ENCODE results near the gene CLPSL1.

GRCh38 chr6:35823601-35824000 is 42.8 kb downstream of the CLPSL1 start:
- TF ChIP-seq REST (IDR thresholded peaks at IDR 0.05; ENCODE audit: unreplicated experiment) = no peak
- TF ChIP-seq CTCF (conservative IDR thresholded peaks at IDR 0.05; ENCODE audit: low read depth in 2 of 2) = no peak
- no peak for TF ChIP-seq EZH2 (IDR thresholded peaks at IDR 0.05; ENCODE audit: low read depth, unreplicated experiment)
- no peak for TF ChIP-seq POLR2AphosphoS5 (IDR thresholded peaks at IDR 0.05; ENCODE audit: low read depth)
- no peak for TF ChIP-seq EZH2phosphoT487 (IDR thresholded peaks at IDR 0.05; ENCODE audit: unreplicated experiment)
- no peak for TF ChIP-seq CREB1 (CRISPR knock-in tag; IDR thresholded peaks at IDR 0.05; ENCODE audit: low read depth)

Measured in GM23338 (cell line).